GM23338 (cell line): Measurements from ENCODE around the gene ADCK2. TPM values are rescaled to one million over a fixed set of nuclear protein-coding genes. Genes with fewer than 3 reads are reported as not detected.

ENCODE experiments used
- ATAC-seq: fragments of 200-7000 bp; cut with Tn5 transposase; 3 replicates; pipeline ENCODE4 v1.9.1; 2020
- DNase-seq: peaks from one replicate; pipeline ENCODE4 v3.0.0-alpha.2; 2015; ENCODE audit warnings: low spot score
- H2AFZ ChIP-seq: fragments of 200-600 bp; sonication (generic); 2 replicates; pipeline ENCODE4 v1.8.0; 2016; ENCODE audit warnings: antibody characterized with exemption, mild to moderate bottlenecking, moderate library complexity
- H3F3A ChIP-seq: fragments of 200-600 bp; sonication (generic); replicated peaks from 2 replicates; pipeline ENCODE4 v1.8.0; 2017; ENCODE audit warnings: antibody characterized with exemption, mixed run types, low read depth
- H3K27ac ChIP-seq: fragments of 200-600 bp; sonication (generic); 2 replicates; pipeline ENCODE4 v1.6.1; 2016; ENCODE audit warnings: low read depth
- H3K27me3 ChIP-seq: fragments of 200-600 bp; sonication (generic); 2 replicates; pipeline ENCODE4 v1.8.0; 2016; ENCODE audit warnings: mild to moderate bottlenecking, mixed run types, moderate library complexity; ENCODE audit not compliant: insufficient read depth
- H3K36me3 ChIP-seq: fragments of 200-600 bp; sonication (generic); 2 replicates; pipeline ENCODE4 v1.8.0; 2016; ENCODE audit warnings: mild to moderate bottlenecking; ENCODE audit not compliant: insufficient read depth
- H3K4me1 ChIP-seq: fragments of 200-600 bp; sonication (generic); 2 replicates; pipeline ENCODE4 v1.8.0; 2016; ENCODE audit warnings: mild to moderate bottlenecking, moderate library complexity; ENCODE audit not compliant: insufficient read depth
- H3K4me2 ChIP-seq: fragments of 200-600 bp; sonication (generic); 2 replicates; pipeline ENCODE4 v1.7.1; 2017; ENCODE audit warnings: mixed run types
- H3K4me3 ChIP-seq: fragments of 200-600 bp; sonication (generic); 2 replicates; pipeline ENCODE4 v1.6.1; 2016; ENCODE audit warnings: mixed run types
- H3K79me2 ChIP-seq: fragments of 200-600 bp; sonication (generic); replicated peaks from 2 replicates; pipeline ENCODE4 v1.8.0; 2017; ENCODE audit warnings: mild to moderate bottlenecking; ENCODE audit not compliant: insufficient read depth
- H3K9me2 ChIP-seq: fragments of 200-600 bp; sonication (generic); 2 replicates; pipeline ENCODE4 v1.8.0; 2017; ENCODE audit not compliant: insufficient read depth
- H4K20me1 ChIP-seq: fragments of 200-600 bp; sonication (generic); replicated peaks from 2 replicates; pipeline ENCODE4 v1.8.0; 2017; ENCODE audit warnings: mild to moderate bottlenecking; ENCODE audit not compliant: insufficient read depth
- H3K27ac Mint-ChIP-seq: 2 replicates; pipeline ENCODE4 v1.8.0; 2020; ENCODE audit warnings: inconsistent platforms, mild to moderate bottlenecking, moderate library complexity, mixed read lengths
- H3K27me3 Mint-ChIP-seq: 3 replicates; pipeline ENCODE4 v1.8.0; 2022; ENCODE audit warnings: low read depth, mild to moderate bottlenecking, moderate library complexity, mixed read lengths, inconsistent platforms; ENCODE audit not compliant: insufficient read depth, poor library complexity
- H3K36me3 Mint-ChIP-seq: 3 replicates; pipeline ENCODE4 v1.8.0; 2021; ENCODE audit warnings: low read depth, mild to moderate bottlenecking, inconsistent platforms, moderate library complexity, mixed read lengths
- H3K4me1 Mint-ChIP-seq: 3 replicates; pipeline ENCODE4 v1.8.0; 2020; ENCODE audit warnings: mild to moderate bottlenecking, inconsistent platforms, mixed read lengths
- H3K4me3 Mint-ChIP-seq: 3 replicates; pipeline ENCODE4 v1.8.0; 2021; ENCODE audit warnings: moderate library complexity, mild to moderate bottlenecking, inconsistent platforms, mixed read lengths
- H3K9me3 Mint-ChIP-seq: 3 replicates; pipeline ENCODE4 v1.8.0; 2020; ENCODE audit warnings: moderate library complexity, mild to moderate bottlenecking, inconsistent platforms, mixed read lengths
- CREB1 ChIP-seq: fragments of 250-450 bp; sonication (Bioruptor Pico); IDR thresholded peaks from 2 replicates; pipeline ENCODE4 v1.5.0; 2020; ENCODE audit warnings: low read depth, mild to moderate bottlenecking, moderate library complexity
- ETS1 ChIP-seq: IDR thresholded peaks from 2 replicates; pipeline ENCODE4 v1.6.1; 2016; ENCODE audit warnings: antibody characterized with exemption
- EZH2 ChIP-seq: fragments of 200-600 bp; sonication (generic); IDR thresholded peaks from one replicate; pipeline ENCODE4 v1.8.0; 2017; ENCODE audit warnings: antibody characterized with exemption, mild to moderate bottlenecking, low read depth; ENCODE audit not compliant: unreplicated experiment
- EZH2phosphoT487 ChIP-seq: fragments of 200-600 bp; sonication (generic); IDR thresholded peaks from one replicate; pipeline ENCODE4 v1.8.1; 2018; ENCODE audit warnings: antibody characterized with exemption; ENCODE audit not compliant: unreplicated experiment
- JUNB ChIP-seq: IDR thresholded peaks from one replicate; pipeline ENCODE4 v1.6.1; 2016; ENCODE audit warnings: antibody characterized with exemption; ENCODE audit not compliant: unreplicated experiment
- NANOG ChIP-seq: IDR thresholded peaks from 2 replicates; pipeline ENCODE4 v1.6.1; 2016; ENCODE audit warnings: antibody characterized with exemption, borderline replicate concordance
- POLR2AphosphoS5 ChIP-seq: IDR thresholded peaks from 2 replicates; pipeline ENCODE4 v1.6.1; 2016; ENCODE audit warnings: antibody characterized with exemption, low read depth
- ZNF114 ChIP-seq: fragments of 250-450 bp; sonication (Bioruptor Pico); IDR thresholded peaks from 2 replicates; pipeline ENCODE4 v1.5.0; 2020; ENCODE audit warnings: mild to moderate bottlenecking, moderate library complexity
- ZNF331 ChIP-seq: fragments of 250-450 bp; sonication (Bioruptor Pico); IDR thresholded peaks from 2 replicates; pipeline ENCODE4 v1.5.0; 2020; ENCODE audit warnings: low read depth, mild to moderate bottlenecking, moderate library complexity
- polyA plus RNA-seq: library from polyadenylated mRNA; unstranded; fragments of >200 nt; fragmentation: Nextera tagmentation; extraction: Ambion mirVana; gene quantifications from 2 replicates; pipeline ENCODE4 v1.2.1, GENCODE V29; 2016
- total RNA-seq: library from RNA; depleted of rRNA; stranded (reverse); fragments of >200 nt; shearing (Covaris generic); gene quantifications from 2 replicates; pipeline ENCODE4 v1.2.3, GENCODE V29; 2014
- TF ChIP-seq, protein P1 (sequence below), 2 experiments: fragments of 200-600 bp in 1 of 2; sonication (generic) in 1 of 2; conservative IDR thresholded peaks; 2 replicates each; pipeline versions ENCODE4 v1.5.1 to v1.6.1; 2016 to 2017; ENCODE audit warnings: antibody characterized with exemption in 2 of 2, low read depth in 2 of 2, mild to moderate bottlenecking in 2 of 2, moderate library complexity in 1 of 2
- TF ChIP-seq, protein P2 (sequence below): IDR thresholded peaks from one replicate; pipeline ENCODE4 v1.6.1; 2018; ENCODE audit warnings: antibody characterized with exemption; ENCODE audit not compliant: unreplicated experiment

The ADCK2 gene
- total and polyA plus RNA-seq, 2 experiments from 2014 or later, result 4.7 to 14.4 TPM

- TF ChIP-seq ETS1 (no peak), NANOG (no peak), EZH2phosphoT487 (no peak), EZH2 (no peak), ZNF114 (CRISPR knock-in tag) (no peak)
- TF ChIP-seq, protein P1, sequence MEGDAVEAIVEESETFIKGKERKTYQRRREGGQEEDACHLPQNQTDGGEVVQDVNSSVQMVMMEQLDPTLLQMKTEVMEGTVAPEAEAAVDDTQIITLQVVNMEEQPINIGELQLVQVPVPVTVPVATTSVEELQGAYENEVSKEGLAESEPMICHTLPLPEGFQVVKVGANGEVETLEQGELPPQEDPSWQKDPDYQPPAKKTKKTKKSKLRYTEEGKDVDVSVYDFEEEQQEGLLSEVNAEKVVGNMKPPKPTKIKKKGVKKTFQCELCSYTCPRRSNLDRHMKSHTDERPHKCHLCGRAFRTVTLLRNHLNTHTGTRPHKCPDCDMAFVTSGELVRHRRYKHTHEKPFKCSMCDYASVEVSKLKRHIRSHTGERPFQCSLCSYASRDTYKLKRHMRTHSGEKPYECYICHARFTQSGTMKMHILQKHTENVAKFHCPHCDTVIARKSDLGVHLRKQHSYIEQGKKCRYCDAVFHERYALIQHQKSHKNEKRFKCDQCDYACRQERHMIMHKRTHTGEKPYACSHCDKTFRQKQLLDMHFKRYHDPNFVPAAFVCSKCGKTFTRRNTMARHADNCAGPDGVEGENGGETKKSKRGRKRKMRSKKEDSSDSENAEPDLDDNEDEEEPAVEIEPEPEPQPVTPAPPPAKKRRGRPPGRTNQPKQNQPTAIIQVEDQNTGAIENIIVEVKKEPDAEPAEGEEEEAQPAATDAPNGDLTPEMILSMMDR (conservative IDR thresholded peaks at IDR 0.05; ENCODE audit: low read depth in 2 of 2), result no peak
- TF ChIP-seq, protein P2, sequence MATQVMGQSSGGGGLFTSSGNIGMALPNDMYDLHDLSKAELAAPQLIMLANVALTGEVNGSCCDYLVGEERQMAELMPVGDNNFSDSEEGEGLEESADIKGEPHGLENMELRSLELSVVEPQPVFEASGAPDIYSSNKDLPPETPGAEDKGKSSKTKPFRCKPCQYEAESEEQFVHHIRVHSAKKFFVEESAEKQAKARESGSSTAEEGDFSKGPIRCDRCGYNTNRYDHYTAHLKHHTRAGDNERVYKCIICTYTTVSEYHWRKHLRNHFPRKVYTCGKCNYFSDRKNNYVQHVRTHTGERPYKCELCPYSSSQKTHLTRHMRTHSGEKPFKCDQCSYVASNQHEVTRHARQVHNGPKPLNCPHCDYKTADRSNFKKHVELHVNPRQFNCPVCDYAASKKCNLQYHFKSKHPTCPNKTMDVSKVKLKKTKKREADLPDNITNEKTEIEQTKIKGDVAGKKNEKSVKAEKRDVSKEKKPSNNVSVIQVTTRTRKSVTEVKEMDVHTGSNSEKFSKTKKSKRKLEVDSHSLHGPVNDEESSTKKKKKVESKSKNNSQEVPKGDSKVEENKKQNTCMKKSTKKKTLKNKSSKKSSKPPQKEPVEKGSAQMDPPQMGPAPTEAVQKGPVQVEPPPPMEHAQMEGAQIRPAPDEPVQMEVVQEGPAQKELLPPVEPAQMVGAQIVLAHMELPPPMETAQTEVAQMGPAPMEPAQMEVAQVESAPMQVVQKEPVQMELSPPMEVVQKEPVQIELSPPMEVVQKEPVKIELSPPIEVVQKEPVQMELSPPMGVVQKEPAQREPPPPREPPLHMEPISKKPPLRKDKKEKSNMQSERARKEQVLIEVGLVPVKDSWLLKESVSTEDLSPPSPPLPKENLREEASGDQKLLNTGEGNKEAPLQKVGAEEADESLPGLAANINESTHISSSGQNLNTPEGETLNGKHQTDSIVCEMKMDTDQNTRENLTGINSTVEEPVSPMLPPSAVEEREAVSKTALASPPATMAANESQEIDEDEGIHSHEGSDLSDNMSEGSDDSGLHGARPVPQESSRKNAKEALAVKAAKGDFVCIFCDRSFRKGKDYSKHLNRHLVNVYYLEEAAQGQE, result no peak
Observed at GRCh38 chr7:140639366-140640053, 33.2 kb upstream of the ADCK2 start (continued).

GRCh38 chr7:140640060-140640637 is 32.6 kb upstream of the ADCK2 start:
- Histone ChIP-seq H3K79me2 (no peaks in the 10 kb centered on the region), H3K27ac (no peak overlapping the region), H2AFZ (peak overlapping the region; percentile 84; the same call in 1 of the 2 replicates), H3K4me1 (peaks cover 36% of the 10 kb centered on the region), H3K4me3 (peak overlapping the region; percentile 89), H3F3A (peaks cover 15% of the 10 kb centered on the region), H4K20me1 (no peaks in the 10 kb centered on the region), H3K4me2 (peak overlapping the region; percentile 95), H3K36me3 (no peaks in the 10 kb centered on the region), H3K9me2 (no peaks in the 10 kb centered on the region), H3K27me3 (peaks cover 35% of the 10 kb centered on the region)
- Mint-ChIP-seq H3K27me3 (peaks cover 43% of the 10 kb centered on the region), H3K36me3 (no peaks in the 10 kb centered on the region; the same call in 2 of the 3 replicates), H3K4me3 (peak overlapping the region; percentile 96), H3K9me3 (no peaks in the 10 kb centered on the region; the same call in 2 of the 3 replicates), H3K27ac (no peak overlapping the region), H3K4me1 (peaks cover 48% of the 10 kb centered on the region)
- DNase-seq (peak; percentile 74), ATAC-seq (peak; percentile 39)
- TF ChIP-seq, protein P1 (conservative IDR thresholded peaks at IDR 0.05; ENCODE audit: low read depth in 2 of 2), result no peak
- TF ChIP-seq POLR2AphosphoS5 (no peak), JUNB (no peak), ZNF331 (CRISPR knock-in tag) (no peak), ETS1 (no peak), NANOG (no peak), ZNF114 (CRISPR knock-in tag) (no peak), EZH2phosphoT487 (no peak), EZH2 (no peak), CREB1 (no peak)
- TF ChIP-seq, protein P2, result no peak
